ENCODE results near the gene PEX26. TPM values are rescaled to one million over a fixed set of nuclear protein-coding genes. Genes with fewer than 3 reads are reported as not detected.

PEX26 gene
- total and polyA plus RNA-seq, 2 donors (not counting 3 experiments of a cell fraction or from before 2014, with no cell fraction given): 25.6 to 44.4 TPM

- Histone ChIP-seq H3K9me1 (replicated peaks; ENCODE audit: control insufficient read depth, extremely low read depth, insufficient read depth, low read length) (no peaks in the 10 kb centered on the region), H3K4me1 (ENCODE audit: control insufficient read depth, extremely low read depth, insufficient read depth, low read length) (no peaks in the 10 kb centered on the region), H3K4me2 (ENCODE audit: insufficient read depth, low read length) (no peak overlapping the region), H3K27ac (ENCODE audit: insufficient read depth, low read depth, low read length) (no peak overlapping the region), H4K20me1 (replicated peaks; ENCODE audit: control insufficient read depth, extremely low read depth, insufficient read depth, low read length) (no peaks in the 10 kb centered on the region), H3K9me3 (replicated peaks; ENCODE audit: control insufficient read depth, insufficient read depth, low read length) (no peaks in the 10 kb centered on the region), H3K9ac (replicated peaks; ENCODE audit: extremely low read depth, insufficient read depth, low read length) (no peak overlapping the region), H3K27me3 (ENCODE audit: control insufficient read depth in 2 of 2, insufficient read depth in 2 of 2, low read length in 2 of 2) (peaks cover 25 to 31% of the 10 kb centered on the region in 2 experiments), H3K36me3 (ENCODE audit: control insufficient read depth in 2 of 2, extremely low read depth in 1 of 2, insufficient read depth in 2 of 2, low read length in 2 of 2) (no peaks in the 10 kb centered on the region), H2AFZ (ENCODE audit: low read depth, low read length) (no peak overlapping the region), H3K4me3 (replicated peaks in 1 of 3; ENCODE audit: insufficient read depth in 1 of 3, low read depth in 1 of 3, low read length in 3 of 3) (no peak overlapping the region), H3K79me2 (ENCODE audit: control insufficient read depth, insufficient read depth, low read length) (no peaks in the 10 kb centered on the region)
- dilution Hi-C loops (cut with MboI; ENCODE audit: extremely low pct_ligation_motif_present, low sequenced_read_pairs) (no loop called here), intact Hi-C loops (cut with micrococcal nuclease) (no loop called here)
- TF ChIP-seq, protein P1, sequence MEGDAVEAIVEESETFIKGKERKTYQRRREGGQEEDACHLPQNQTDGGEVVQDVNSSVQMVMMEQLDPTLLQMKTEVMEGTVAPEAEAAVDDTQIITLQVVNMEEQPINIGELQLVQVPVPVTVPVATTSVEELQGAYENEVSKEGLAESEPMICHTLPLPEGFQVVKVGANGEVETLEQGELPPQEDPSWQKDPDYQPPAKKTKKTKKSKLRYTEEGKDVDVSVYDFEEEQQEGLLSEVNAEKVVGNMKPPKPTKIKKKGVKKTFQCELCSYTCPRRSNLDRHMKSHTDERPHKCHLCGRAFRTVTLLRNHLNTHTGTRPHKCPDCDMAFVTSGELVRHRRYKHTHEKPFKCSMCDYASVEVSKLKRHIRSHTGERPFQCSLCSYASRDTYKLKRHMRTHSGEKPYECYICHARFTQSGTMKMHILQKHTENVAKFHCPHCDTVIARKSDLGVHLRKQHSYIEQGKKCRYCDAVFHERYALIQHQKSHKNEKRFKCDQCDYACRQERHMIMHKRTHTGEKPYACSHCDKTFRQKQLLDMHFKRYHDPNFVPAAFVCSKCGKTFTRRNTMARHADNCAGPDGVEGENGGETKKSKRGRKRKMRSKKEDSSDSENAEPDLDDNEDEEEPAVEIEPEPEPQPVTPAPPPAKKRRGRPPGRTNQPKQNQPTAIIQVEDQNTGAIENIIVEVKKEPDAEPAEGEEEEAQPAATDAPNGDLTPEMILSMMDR (IDR thresholded peaks at IDR 0.05; ENCODE audit: extremely low read depth in 1 of 2, insufficient read depth in 1 of 2, low read depth in 1 of 2, low read length in 2 of 2): no peak
- DNase-seq (ENCODE audit: low read depth, low spot score): no peak
- ChIA-PET CTCF (no interaction called here), POLR2A (no interaction called here)
- no TSS peak for BruUV-seq (replicated peaks)
- FAIRE-seq: no peak
Observed at GRCh38 chr22:18069041-18069440, 8.7 kb upstream of the PEX26 start.

GRCh38 chr22:18070041-18070440 is 7.7 kb upstream of the PEX26 start:
- no peaks in the 10 kb centered on the region for H3K9me3 ChIP-seq (replicated peaks; ENCODE audit: control insufficient read depth, insufficient read depth, low read length)
- H4K20me1 ChIP-seq (replicated peaks; ENCODE audit: control insufficient read depth, extremely low read depth, insufficient read depth, low read length): no peaks in the 10 kb centered on the region
- no peak for DNase-seq (ENCODE audit: low read depth, low spot score)
- H3K4me3 ChIP-seq (replicated peaks in 1 of 3; ENCODE audit: insufficient read depth in 1 of 3, low read depth in 1 of 3, low read length in 3 of 3): no peak overlapping the region
- TF ChIP-seq POLR2AphosphoS5 (IDR thresholded peaks at IDR 0.05; ENCODE audit: insufficient read depth, low read depth, low read length) (no peak), MAX (IDR thresholded peaks at IDR 0.05; ENCODE audit: insufficient read depth, insufficient read length) (no peak), EZH2 (IDR thresholded peaks at IDR 0.05; ENCODE audit: borderline replicate concordance, low read depth, low read length, severe bottlenecking) (no peak), GATA2 (IDR thresholded peaks at IDR 0.05; ENCODE audit: insufficient read depth, insufficient read length, low read depth, low read length) (no peak), JUN (IDR thresholded peaks at IDR 0.05; ENCODE audit: borderline replicate concordance, insufficient read depth, insufficient read length, low read depth) (no peak), POLR2A (IDR thresholded peaks at IDR 0.05; ENCODE audit: low read depth, low read length) (no peak)
- TF ChIP-seq, protein P1 (IDR thresholded peaks at IDR 0.05; ENCODE audit: extremely low read depth in 1 of 2, insufficient read depth in 1 of 2, low read depth in 1 of 2, low read length in 2 of 2): no peak
- H3K4me1 ChIP-seq (ENCODE audit: control insufficient read depth, extremely low read depth, insufficient read depth, low read length): no peaks in the 10 kb centered on the region
- CTCF ChIA-PET: no interaction called here
- dilution Hi-C loops (cut with MboI; ENCODE audit: extremely low pct_ligation_motif_present, low sequenced_read_pairs) (no loop called here), intact Hi-C loops (cut with micrococcal nuclease) (loop anchor here (10.0 kb wide), 1 partner anchor 435 kb away; the partner anchor contains the start of gene BCL2L13)
- H3K9me1 ChIP-seq (replicated peaks; ENCODE audit: control insufficient read depth, extremely low read depth, insufficient read depth, low read length): no peaks in the 10 kb centered on the region
- no peak overlapping the region for H3K4me2 ChIP-seq (ENCODE audit: insufficient read depth, low read length)
- no peak for FAIRE-seq
- POLR2A ChIA-PET: no interaction called here
- no TSS peak for BruUV-seq (replicated peaks)
- H3K27ac ChIP-seq (ENCODE audit: insufficient read depth, low read depth, low read length): no peak overlapping the region
- no peak overlapping the region for H3K9ac ChIP-seq (replicated peaks; ENCODE audit: extremely low read depth, insufficient read depth, low read length)
- no peaks in the 10 kb centered on the region for H3K79me2 ChIP-seq (ENCODE audit: control insufficient read depth, insufficient read depth, low read length)
- H2AFZ ChIP-seq (ENCODE audit: low read depth, low read length): no peak overlapping the region
- H3K27me3 ChIP-seq (ENCODE audit: control insufficient read depth in 2 of 2, insufficient read depth in 2 of 2, low read length in 2 of 2): peaks cover 25 to 31% of the 10 kb centered on the region in 2 experiments
- no peaks in the 10 kb centered on the region for H3K36me3 ChIP-seq (ENCODE audit: control insufficient read depth in 2 of 2, extremely low read depth in 1 of 2, insufficient read depth in 2 of 2, low read length in 2 of 2)

All from endothelial cell of umbilical vein (primary cell).